Effector memory CD4-positive, alpha-beta T cell (primary cell): ENCODE results near the gene REM2.

Experiments
- DNase-seq, 3 donors: peaks; one replicate each; pipeline ENCODE4 v3.0.0-alpha.2; 2020
- H3K27ac ChIP-seq: 2 replicates; pipeline ENCODE4 v1.7.0; 2013; ENCODE audit warnings: mild to moderate bottlenecking, low read length, moderate library complexity; ENCODE audit not compliant: insufficient read depth, poor library complexity, severe bottlenecking
- H3K27me3 ChIP-seq: replicated peaks from 2 replicates; pipeline ENCODE4 v1.7.0; 2013; ENCODE audit warnings: mild to moderate bottlenecking, low read length; ENCODE audit not compliant: insufficient read depth, control insufficient read depth, poor library complexity, severe bottlenecking
- H3K36me3 ChIP-seq: 2 replicates; pipeline ENCODE4 v1.7.0; 2013; ENCODE audit warnings: mild to moderate bottlenecking, low read length, moderate library complexity; ENCODE audit not compliant: control insufficient read depth, insufficient read depth
- H3K4me1 ChIP-seq: 2 replicates; pipeline ENCODE4 v1.7.0; 2013; ENCODE audit warnings: low read length, mild to moderate bottlenecking; ENCODE audit not compliant: control insufficient read depth, insufficient read depth, poor library complexity, severe bottlenecking
- H3K4me3 ChIP-seq: 2 replicates; pipeline ENCODE4 v1.7.0; 2013; ENCODE audit warnings: low read length, low read depth, mild to moderate bottlenecking; ENCODE audit not compliant: insufficient read depth, poor library complexity, severe bottlenecking
- H3K9me3 ChIP-seq: 2 replicates; pipeline ENCODE4 v1.7.0; 2013; ENCODE audit warnings: mild to moderate bottlenecking, low read length, moderate library complexity; ENCODE audit not compliant: control insufficient read depth
- total RNA-seq, 3 donors: gene quantifications; one replicate each; lab custom pipeline; 2026; lab: John Stamatoyannopoulos, UW

Gene REM2, protein sequence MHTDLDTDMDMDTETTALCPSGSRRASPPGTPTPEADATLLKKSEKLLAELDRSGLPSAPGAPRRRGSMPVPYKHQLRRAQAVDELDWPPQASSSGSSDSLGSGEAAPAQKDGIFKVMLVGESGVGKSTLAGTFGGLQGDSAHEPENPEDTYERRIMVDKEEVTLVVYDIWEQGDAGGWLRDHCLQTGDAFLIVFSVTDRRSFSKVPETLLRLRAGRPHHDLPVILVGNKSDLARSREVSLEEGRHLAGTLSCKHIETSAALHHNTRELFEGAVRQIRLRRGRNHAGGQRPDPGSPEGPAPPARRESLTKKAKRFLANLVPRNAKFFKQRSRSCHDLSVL
- 5.7 to 9.1 (median 6.0) reads per million in 3 donors for total RNA-seq

DNA sequence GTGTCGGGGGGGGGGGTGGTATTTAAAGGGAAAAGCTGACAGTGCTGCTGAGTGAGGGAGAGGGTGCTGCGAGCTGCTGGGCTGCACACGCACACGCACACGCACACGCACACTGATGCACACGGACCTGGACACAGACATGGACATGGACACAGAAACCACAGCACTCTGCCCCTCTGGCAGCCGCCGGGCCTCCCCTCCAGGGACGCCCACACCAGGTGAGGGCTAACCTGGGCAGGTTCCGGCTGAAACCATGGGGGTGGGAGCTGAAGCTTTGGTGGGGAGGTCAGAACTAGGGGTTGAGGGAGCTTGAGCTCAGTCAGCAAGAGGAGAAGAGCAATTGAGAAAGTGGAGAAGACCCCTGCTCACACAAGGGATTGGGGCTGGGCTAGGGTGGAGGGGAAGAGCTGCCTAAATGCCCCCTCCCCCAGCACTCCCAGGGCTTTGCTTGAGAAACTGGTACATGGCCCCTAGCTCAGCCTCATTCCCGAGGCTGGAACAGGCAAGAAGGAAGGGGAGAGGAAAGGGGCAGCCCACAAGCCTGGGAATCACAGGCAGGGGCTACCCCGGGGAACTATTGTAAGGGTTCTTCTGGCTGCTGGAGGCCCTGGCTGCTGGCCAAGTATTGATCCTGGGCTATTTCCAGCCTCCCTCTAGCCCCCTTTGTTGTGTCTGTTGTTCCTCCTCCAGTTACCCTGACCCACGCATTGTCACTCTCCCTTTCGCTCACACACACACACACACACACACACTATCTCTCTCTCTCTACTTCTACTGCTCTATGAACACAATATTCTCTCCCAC is at the start of gene REM2:
TSS of gene REM2 (plus strand) at position 50 of the 804 bp plus-strand sequence. CDS start at position 116, 66 bp downstream.
- Histone ChIP-seq H3K4me1 (peaks cover 19% of the 10 kb centered on the region), H3K4me3 (no peak within 1 kb of the TSS), H3K9me3 (no peaks in the 10 kb centered on the region), H3K27me3 (no peaks in the 10 kb centered on the region), H3K36me3 (peaks cover 11% of the 10 kb centered on the region), H3K27ac (no peak within 1 kb of the TSS)
- DNase-seq, result no peak

DNA sequence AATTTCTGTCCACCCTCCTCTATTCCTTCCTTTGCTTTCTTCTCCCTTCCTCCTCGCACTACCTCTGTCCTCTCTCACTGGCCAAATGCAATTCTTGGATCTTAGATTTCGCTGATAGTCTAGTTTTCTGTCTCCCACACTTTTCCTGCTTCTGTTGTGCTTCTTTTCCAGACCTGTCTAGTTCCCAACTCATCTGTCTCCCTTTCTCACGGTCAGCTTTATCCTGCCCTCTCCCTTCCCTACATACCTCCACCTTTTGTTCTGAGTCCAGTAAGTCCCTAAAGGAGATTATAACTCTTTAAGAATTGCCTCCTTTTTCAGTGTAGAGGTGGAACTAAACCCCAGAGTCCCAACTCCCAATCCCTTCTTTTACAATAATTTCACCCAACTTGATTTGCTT is 47.5 kb upstream of the REM2 start:
- H3K27me3 ChIP-seq, result peaks cover 19% of the 10 kb centered on the region
- H3K36me3 ChIP-seq, result peaks cover 18% of the 10 kb centered on the region
- no peaks in the 10 kb centered on the region for H3K9me3 ChIP-seq
- DNase-seq, result no peak
- H3K4me1 ChIP-seq, result peaks cover 10% of the 10 kb centered on the region
- no peak overlapping the region for H3K4me3 ChIP-seq
- no peak overlapping the region for H3K27ac ChIP-seq

DNA sequence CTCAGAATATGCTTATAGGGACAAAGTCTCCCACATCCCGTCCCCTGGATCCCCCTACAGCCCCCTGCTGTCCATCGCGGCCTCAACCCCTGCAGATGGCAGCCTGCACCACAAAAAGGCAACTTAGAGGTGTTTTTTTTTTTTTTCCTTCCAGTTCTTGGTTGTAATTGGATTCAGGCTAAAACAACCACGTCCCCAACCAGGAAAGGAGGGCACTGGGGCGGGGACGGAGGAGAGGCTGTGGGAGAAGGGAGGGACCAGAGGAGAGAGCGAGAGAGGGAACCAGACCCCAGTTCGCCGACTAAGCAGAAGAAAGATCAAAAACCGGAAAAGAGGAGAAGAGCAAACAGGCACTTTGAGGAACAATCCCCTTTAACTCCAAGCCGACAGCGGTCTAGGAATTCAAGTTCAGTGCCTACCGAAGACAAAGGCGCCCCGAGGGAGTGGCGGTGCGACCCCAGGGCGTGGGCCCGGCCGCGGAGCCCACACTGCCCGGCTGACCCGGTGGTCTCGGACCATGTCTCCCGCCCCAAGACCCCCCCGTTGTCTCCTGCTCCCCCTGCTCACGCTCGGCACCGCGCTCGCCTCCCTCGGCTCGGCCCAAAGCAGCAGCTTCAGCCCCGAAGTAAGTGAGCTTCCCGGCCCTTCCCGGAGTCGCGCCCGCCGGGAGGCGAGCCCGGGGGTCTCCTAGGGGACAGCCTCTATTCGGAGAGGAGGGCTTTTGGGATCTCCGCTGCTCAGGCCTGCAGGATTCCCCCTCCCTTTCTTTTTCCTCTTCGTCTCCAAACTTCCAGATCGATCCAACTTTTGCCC is 46.5 kb upstream of the REM2 start, which contains the start of gene MMP14:
TSS of gene MMP14 (plus strand) at position 285 of the 813 bp plus-strand sequence. CDS start at position 518, 233 bp downstream.
- Histone ChIP-seq H3K9me3 (no peaks in the 10 kb centered on the region), H3K4me1 (peaks cover 6% of the 10 kb centered on the region), H3K4me3 (peak within 1 kb of the TSS; percentile 42), H3K36me3 (peaks cover 16% of the 10 kb centered on the region), H3K27me3 (peaks cover 19% of the 10 kb centered on the region), H3K27ac (no peak within 1 kb of the TSS)
- DNase-seq, result no peak

DNA sequence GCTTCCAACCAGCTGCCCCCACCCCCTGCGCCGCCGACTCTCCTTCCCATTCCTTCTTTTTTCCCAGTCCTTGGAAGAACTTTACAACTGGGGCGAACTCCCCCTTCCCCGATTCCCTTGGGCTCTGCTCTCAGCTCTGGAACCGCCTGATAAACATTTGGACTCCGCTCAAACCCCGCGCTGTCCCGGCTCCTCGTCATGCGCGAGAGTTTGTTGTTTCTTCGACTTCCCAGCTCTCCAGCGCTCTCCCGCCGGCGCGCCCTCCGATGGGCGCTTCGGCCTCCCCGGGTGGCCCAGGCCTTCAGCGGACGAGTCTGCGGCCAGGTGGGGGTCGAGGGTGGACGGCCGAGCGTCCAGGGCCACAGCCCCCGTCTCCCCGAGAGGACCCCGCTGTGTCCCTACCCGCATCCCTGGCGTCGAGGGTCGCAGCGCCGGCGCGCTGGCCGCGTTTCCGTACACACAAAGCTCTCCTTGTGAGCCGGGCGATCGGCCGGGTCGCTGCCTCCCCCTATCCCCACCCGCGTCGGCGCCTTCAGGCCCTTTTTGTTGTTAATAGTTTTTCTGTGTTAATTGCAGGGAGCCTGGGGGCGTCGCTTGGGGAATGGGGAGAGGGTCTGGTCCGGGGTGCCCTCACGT is 45.8 kb upstream of the REM2 start:
- Histone ChIP-seq H3K27ac (no peak overlapping the region), H3K9me3 (no peaks in the 10 kb centered on the region), H3K4me3 (peak overlapping the region; percentile 42), H3K4me1 (peaks cover 6% of the 10 kb centered on the region), H3K27me3 (peaks cover 19% of the 10 kb centered on the region), H3K36me3 (peaks cover 14% of the 10 kb centered on the region)
- DNase-seq, result no peak

DNA sequence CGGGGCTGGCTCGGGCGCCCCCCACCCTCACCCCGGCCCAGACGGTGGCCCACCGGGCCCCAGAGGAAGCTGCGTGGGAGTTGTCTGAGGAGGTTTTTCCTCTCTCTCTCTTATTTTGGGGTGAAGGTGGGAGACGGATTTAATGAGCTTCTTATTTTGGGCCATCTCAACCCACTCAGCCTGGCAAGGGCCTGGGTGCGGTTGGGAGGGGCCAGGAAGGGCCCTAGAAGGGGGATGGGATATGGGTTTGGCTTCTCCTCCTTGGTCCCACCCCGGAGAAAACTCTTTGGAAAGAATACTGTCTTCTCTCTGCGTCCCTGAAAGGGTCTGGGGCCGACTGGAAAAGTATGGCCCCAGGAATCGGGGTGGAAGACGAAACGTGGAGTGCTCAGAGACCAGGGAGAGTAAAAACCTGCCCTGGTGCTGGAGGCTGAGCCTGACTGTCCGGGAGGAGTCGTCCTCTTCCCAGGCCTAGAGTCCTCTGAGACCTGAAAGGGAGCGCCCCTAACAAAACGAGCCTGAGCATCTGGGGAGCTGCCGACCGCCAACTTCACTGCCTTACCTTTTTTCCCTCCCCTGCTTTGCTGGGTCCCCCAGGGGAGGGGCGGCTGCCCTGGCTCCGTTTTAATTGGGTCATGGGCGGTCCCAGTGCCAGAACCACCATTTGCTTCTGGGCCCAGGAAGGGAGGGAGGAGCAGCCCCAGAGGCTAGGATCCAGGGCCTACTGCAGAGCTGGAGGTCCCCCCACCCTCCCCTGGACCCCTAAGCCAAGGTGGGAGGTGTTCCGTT is 45.1 kb upstream of the REM2 start:
- peaks cover 14% of the 10 kb centered on the region for H3K36me3 ChIP-seq
- no peak for DNase-seq
- H3K4me3 ChIP-seq, result no peak overlapping the region
- H3K27ac ChIP-seq, result no peak overlapping the region
- peaks cover 6% of the 10 kb centered on the region for H3K4me1 ChIP-seq
- peaks cover 19% of the 10 kb centered on the region for H3K27me3 ChIP-seq
- no peaks in the 10 kb centered on the region for H3K9me3 ChIP-seq

DNA sequence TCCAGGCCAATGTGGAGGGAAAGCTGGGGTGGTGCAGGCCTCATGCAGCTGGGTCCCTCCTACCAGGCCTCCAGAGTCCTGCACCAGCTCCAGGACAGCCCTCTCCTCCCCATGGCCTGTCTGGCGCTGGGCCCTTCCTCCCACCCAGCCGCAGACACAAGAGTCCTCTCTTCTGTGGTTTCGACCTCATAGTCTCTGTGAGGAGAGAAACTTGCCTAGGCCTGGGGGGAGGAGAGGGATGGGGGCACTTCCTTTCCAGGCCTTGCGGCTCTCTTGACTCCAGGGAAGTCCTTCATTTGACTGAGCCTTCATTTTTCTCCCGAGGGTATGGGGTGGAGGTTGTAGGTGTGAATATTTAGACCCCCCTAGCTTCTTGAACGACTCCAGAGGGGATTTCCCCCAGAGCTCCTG is 44.4 kb upstream of the REM2 start:
- Histone ChIP-seq H3K9me3 (no peaks in the 10 kb centered on the region), H3K4me1 (peaks cover 6% of the 10 kb centered on the region), H3K4me3 (no peak overlapping the region), H3K36me3 (peaks cover 14% of the 10 kb centered on the region), H3K27me3 (peaks cover 19% of the 10 kb centered on the region), H3K27ac (no peak overlapping the region)
- no peak for DNase-seq

DNA sequence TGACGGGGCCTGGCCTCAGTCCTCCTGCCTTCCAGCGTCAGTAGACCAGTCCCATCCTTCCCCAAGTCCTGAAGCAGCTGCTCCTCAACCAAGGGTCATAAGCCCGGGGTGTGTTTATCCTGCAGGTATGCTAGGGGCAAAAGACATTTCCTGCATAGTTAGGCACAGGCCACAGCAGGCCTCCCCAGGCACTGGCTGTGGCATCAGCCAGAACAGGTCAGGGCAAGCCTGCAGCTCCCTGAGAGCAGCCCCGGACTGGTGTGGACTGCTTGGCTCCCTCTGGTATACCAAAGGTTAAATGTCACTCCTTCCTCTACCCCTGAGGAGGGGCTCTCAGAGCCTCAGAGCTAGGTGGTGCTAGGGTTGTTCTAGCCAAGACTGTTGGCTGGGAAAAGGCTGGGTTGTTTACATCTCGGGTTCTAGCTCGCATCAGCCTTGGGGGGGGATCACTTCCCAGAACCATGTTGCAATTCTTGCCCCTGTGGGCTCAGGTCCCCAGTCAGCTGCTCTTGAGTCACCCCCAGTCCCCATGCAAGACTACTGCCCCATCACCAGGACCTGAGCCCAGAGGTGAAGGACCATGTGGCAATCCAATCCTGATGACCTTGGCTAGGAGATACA is 43.8 kb upstream of the REM2 start:
- no peak for DNase-seq
- Histone ChIP-seq H3K9me3 (no peaks in the 10 kb centered on the region), H3K36me3 (peaks cover 8% of the 10 kb centered on the region), H3K27ac (no peak overlapping the region), H3K4me1 (peaks cover 6% of the 10 kb centered on the region), H3K27me3 (peaks cover 19% of the 10 kb centered on the region), H3K4me3 (no peak overlapping the region)

DNA sequence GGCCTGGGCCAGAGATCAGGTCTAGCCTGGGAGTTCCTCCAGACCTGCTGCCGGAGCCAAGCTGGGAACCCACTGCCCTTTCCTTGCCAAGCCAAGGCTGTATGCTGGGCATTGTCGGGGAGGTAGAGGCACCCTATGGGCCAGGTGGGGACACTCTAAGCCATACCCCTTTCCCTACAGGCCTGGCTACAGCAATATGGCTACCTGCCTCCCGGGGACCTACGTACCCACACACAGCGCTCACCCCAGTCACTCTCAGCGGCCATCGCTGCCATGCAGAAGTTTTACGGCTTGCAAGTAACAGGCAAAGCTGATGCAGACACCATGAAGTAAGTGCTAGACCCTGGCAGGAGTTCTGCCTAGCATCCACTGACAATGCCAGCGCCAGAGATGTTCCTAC is 41.7 kb upstream of the REM2 start:
- H3K9me3 ChIP-seq, result no peaks in the 10 kb centered on the region
- H3K27me3 ChIP-seq, result peaks cover 19% of the 10 kb centered on the region
- H3K4me3 ChIP-seq, result no peak overlapping the region
- H3K4me1 ChIP-seq, result peaks cover 6% of the 10 kb centered on the region
- no peak overlapping the region for H3K27ac ChIP-seq
- H3K36me3 ChIP-seq, result no peaks in the 10 kb centered on the region
- no peak for DNase-seq
